Fibroblast of upper back skin (primary cell): ENCODE results near the gene KCNG2.
"Not testable (repeated sequence)": the region's sequence is repeated elsewhere in the genome, so short reads cannot be mapped to it uniquely, and the experiment has no call there.

Experiments used
- DNase-seq: peaks from one replicate; pipeline ENCODE4 v3.0.0-alpha.2; 2013

KCNG2 gene

GRCh38 chr18:79797518-79798345, at the start of gene KCNG2:
Gene KCNG2, plus strand, starts transcription at chr18:79797938. Its CDS starts 65,730 bp downstream, at chr18:79863668.
- no peak for DNase-seq

GRCh38 chr18:79748321-79749180, 49.2 kb upstream of the KCNG2 start:
- no peak for DNase-seq

GRCh38 chr18:79749251-79750191, 48.2 kb upstream of the KCNG2 start:
- DNase-seq: no peak

GRCh38 chr18:79750980-79751571, 46.7 kb upstream of the KCNG2 start:
- DNase-seq: no peak

- not testable (repeated sequence) for DNase-seq
These were observed 45.7 kb upstream of the KCNG2 start for GRCh38 chr18:79751918-79752578.

- not testable (repeated sequence) for DNase-seq
These were observed 44.8 kb upstream of the KCNG2 start for GRCh38 chr18:79752946-79753345.

GRCh38 chr18:79753391-79753851, 44.3 kb upstream of the KCNG2 start:
- DNase-seq: no peak

- DNase-seq: no peak
These were observed 43.5 kb upstream of the KCNG2 start for GRCh38 chr18:79754022-79754761.

- DNase-seq: no peak
These were observed 42.8 kb upstream of the KCNG2 start for GRCh38 chr18:79754831-79755351.

- DNase-seq: no peak
These were observed 42.1 kb upstream of the KCNG2 start for GRCh38 chr18:79755496-79756142.

GRCh38 chr18:79756143-79756500, 41.6 kb upstream of the KCNG2 start:
- no peak for DNase-seq

GRCh38 chr18:79756826-79757225, 40.9 kb upstream of the KCNG2 start:
- no peak for DNase-seq

GRCh38 chr18:79760348-79760747, 37.4 kb upstream of the KCNG2 start:
- no peak for DNase-seq

GRCh38 chr18:79760881-79761280, 36.9 kb upstream of the KCNG2 start:
- no peak for DNase-seq

- no peak for DNase-seq
These were observed 34.3 kb upstream of the KCNG2 start for GRCh38 chr18:79763407-79763806.

GRCh38 chr18:79764131-79764530, 33.6 kb upstream of the KCNG2 start:
- DNase-seq: no peak

GRCh38 chr18:79765491-79766245, 32.1 kb upstream of the KCNG2 start:
- no peak for DNase-seq

GRCh38 chr18:79766308-79766707, 31.4 kb upstream of the KCNG2 start:
- DNase-seq: no peak

GRCh38 chr18:79768745-79769144, 29.0 kb upstream of the KCNG2 start:
- DNase-seq: no peak
